AG09309 (cell line): ENCODE results near the gene ABCC9.

Experiments used
- DNase-seq: peaks from one replicate; pipeline ENCODE4 v3.0.0-alpha.2; 2010; ENCODE audit warnings: low read depth
- H3K4me3 ChIP-seq: 2 replicates; pipeline ENCODE4 v1.5.1; 2011; ENCODE audit warnings: mild to moderate bottlenecking, low read depth, low read length, moderate library complexity; ENCODE audit not compliant: control insufficient read depth
- CTCF ChIP-seq: IDR thresholded peaks from 2 replicates; pipeline ENCODE4 v1.5.1; 2011; ENCODE audit warnings: mild to moderate bottlenecking, low read depth, low read length, inconsistent platforms; ENCODE audit not compliant: insufficient read depth, control insufficient read depth; ENCODE audit errors: missing control alignments

The ABCC9 gene

GRCh38 chr12:21774358-21775132, 166.7 kb downstream of the ABCC9 start, which contains the start of gene KCNJ8:
TSS of gene KCNJ8 (minus strand) at chr12:21774706. CDS start at chr12:21773616, 1,090 bp downstream.
- DNase-seq: no peak
- peak within 1 kb of the TSS; percentile 71 for H3K4me3 ChIP-seq
- TF ChIP-seq CTCF: no peak

- no peak for TF ChIP-seq CTCF
- DNase-seq: no peak
- H3K4me3 ChIP-seq: peak overlapping the region; percentile 71
Observed at GRCh38 chr12:21773806-21774205, 167.4 kb downstream of the ABCC9 start.

GRCh38 chr12:21773263-21773741, 167.9 kb downstream of the ABCC9 start:
- DNase-seq: no peak
- peak; percentile 40 for TF ChIP-seq CTCF
- peak overlapping the region; percentile 71 for H3K4me3 ChIP-seq

- no peak for DNase-seq
- H3K4me3 ChIP-seq: no peak overlapping the region
- TF ChIP-seq CTCF: no peak
Observed at GRCh38 chr12:21771311-21771710, 169.9 kb downstream of the ABCC9 start.

GRCh38 chr12:21769307-21769706, 171.9 kb downstream of the ABCC9 start:
- TF ChIP-seq CTCF: no peak
- DNase-seq: no peak
- no peak overlapping the region for H3K4me3 ChIP-seq

GRCh38 chr12:21766403-21766802, 174.8 kb downstream of the ABCC9 start:
- DNase-seq: no peak
- no peak for TF ChIP-seq CTCF
- H3K4me3 ChIP-seq: no peak overlapping the region

- no peak overlapping the region for H3K4me3 ChIP-seq
- no peak for DNase-seq
- TF ChIP-seq CTCF: no peak
Observed at GRCh38 chr12:21764950-21765349, 176.3 kb downstream of the ABCC9 start.
